ENCODE measurements around the gene ADAMTS7.
"Not testable (repeated sequence)": the region's sequence is repeated elsewhere in the genome, so short reads cannot be mapped to it uniquely, and the experiment has no call there.

Gene ADAMTS7

GRCh38 chr15:78765154-78765860 is 46.0 kb downstream of the ADAMTS7 start:
- not testable (repeated sequence) for DNase-seq (ENCODE audit: low read depth in 2 of 2)

DNA sequence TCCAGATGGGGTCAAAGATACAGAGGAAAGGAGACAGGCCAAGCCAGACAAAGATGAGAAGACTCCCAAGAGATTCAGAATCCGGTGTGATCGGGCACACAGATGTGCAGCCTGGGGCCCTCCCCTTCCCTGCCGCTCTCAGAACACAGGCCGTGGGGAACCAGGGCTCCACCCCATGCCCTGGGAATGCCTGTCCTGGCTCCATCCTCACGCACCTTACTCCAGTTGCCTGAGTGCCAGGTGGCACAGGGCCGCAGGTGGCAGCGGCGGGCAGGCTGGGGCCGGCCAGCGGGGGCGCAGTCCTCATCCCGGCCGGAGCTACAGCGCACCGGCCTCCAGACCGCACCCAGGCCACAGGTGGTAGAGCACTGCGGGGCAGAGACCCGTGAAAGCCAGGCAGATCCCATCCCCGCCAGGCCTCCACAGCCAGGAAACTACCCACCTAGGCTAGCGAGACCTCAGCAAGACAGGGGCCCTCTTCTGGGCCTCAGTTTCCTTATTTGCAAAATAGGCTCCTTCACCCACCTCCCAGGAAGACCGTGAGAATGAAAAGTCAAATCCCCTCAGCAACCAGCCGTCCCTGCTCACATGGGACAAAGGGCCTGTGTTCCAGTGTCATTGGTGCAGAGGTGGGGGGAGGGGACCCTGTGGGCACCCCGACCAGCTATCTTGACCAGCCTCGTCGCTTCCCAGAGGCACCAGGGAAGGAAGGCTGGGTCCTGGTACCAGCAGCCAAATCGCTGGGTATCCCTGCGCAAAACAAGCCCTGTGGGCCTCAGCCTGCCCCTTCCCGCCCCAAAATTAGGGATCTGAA is 46.7 kb downstream of the ADAMTS7 start:
- not testable (repeated sequence) for DNase-seq (ENCODE audit: low read depth in 2 of 2)

DNA sequence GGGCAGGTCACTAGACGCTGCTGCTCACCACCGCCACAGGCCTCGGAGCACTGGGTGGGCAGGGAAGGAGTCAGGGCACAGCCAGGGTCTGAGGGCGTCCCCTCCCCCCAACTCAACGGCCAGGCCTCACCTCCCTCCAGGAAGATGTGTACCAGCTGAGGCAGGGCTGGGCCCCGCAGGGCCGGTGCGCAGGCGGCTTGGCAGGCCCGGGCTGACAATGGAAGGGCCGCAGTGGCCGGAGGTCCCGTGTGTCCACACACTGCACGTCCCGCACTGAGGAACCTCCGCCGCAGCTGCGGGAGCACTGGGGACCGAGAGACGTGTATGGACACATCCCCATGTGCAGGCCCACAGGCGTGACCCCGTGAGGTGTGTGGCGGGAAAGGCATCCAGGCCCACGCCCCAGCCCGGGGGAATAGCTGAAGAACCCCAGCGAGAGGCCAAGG is 47.4 kb downstream of the ADAMTS7 start:
- no peak for DNase-seq (ENCODE audit: low read depth in 2 of 2)

DNA sequence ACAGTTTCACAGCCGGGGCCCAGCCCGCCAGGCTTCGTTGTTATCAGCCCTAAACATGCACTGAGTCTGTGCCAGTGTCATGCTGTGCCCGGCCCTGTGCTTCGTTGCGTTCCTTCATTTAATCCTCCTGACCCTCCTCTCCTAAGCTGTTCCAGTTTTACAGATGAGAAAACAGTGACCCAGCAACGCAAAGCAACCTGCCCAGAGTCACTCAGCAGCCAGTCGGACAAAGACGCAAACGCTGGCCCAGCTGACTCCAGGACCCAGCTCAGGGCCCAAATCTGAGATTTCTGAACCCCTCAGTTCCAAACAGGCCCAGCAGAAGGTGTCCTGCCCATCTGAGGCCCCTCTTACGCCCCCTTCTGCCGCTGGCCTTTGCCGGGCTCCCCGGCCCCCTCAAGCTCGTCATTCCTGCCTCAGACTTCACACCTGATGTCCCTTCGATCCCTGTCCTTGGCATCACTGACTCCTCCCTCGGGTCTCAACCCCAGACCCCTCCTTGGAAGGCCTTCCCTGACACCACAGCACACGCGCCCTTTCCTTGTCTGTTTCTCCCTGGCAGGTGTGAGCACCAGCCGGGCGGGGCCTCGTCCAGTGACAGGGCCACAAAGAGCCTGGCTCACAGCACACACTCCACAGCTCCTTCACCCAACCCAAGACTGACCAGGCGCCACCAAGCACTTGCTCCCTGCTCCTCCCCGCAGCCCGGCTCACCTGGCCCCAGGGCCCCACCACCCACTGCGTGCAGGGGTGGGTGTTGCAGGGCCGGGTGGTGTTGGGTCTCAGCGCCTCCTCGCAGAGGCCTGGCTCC is 48.1 kb downstream of the ADAMTS7 start:
- no peak for DNase-seq (ENCODE audit: low read depth in 2 of 2)

GRCh38 chr15:78762386-78762961 is 48.8 kb downstream of the ADAMTS7 start:
- DNase-seq (ENCODE audit: low read depth in 2 of 2): not testable (repeated sequence)

DNA sequence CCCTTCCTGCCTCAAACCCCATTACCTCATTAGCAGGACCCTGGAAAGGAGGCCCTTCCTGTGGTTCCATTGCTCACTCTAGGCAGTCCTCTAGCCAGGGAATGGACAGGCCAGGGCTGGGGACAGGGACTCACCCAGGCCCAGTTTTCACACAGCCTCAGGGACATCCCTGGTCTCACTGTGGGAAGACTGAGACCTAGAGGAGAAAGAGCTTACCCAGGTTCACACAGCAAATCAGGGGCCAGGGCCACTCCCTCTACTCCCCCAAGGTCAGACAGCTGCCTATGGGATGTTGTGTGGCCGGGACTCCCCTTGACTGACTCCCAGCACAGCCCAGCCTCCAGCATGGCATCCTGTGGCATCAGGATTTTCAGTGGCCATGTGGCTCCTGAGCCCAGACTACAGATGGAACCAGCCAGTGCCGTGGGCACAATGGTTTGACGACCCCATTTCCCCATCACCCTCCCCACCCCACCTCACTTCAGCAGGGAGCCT is 49.3 kb downstream of the ADAMTS7 start:
- peak in 1 of 2 donors; percentile 11 for DNase-seq (ENCODE audit: low read depth in 2 of 2)

DNA sequence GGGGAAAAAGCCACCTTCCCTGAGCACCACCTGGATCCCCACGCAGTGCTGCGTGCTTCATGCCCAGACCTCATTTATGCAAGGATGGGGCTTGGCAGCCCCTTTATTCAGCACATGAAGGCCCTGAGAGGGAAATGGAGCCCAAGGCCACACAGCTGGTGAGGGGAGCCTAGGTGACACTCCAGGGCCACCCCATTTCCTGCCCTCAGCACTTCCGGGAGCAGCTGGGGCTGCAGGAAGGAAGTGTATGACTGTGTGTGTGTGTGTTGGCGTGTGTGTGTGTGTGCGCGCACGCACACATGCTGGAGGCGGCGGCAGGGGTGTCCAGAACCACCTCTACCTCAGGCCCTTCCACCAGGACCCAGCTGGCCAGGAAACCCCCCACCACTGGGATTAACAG is 49.8 kb downstream of the ADAMTS7 start:
- DNase-seq (ENCODE audit: low read depth in 2 of 2): peak; percentile 53 to 54

GRCh38 chr15:78761020-78761419 is 50.2 kb downstream of the ADAMTS7 start:
- DNase-seq (ENCODE audit: low read depth in 2 of 2): no peak

- DNase-seq (ENCODE audit: low read depth in 2 of 2): not testable (repeated sequence)
Measured at GRCh38 chr15:78760091-78760882, 51.0 kb downstream of the ADAMTS7 start.

DNA sequence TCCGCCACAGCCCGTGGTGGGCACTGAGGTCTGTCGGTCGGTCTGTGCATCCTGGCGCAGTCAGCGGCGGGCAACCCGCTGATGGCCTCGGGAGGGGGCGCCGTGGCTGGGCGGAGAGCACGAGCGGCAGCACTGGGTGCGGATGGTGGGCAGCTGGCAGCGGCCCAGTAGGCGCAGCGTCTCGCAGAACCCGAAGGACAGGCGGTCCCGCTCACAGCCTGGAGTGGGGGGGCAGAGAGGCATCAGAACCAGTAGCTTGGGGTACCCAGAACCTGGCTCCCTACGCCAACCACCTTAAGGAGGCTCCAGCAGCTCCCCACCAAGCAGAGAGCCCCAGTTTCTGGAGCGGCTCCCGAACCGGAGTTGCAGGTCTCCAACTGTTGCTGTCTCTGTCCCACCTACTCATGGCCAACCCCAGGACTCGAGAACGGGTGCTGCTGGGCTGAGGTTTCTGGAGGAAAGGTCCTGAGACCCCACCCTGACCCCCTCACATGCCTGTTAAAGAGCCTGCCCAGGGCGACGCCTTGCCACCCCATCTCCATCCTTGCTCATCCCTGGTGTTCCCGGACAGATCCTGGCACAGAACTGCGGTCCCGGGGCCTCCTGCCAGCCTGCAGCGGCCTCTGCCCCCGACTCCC is 51.8 kb downstream of the ADAMTS7 start:
- DNase-seq (ENCODE audit: low read depth in 2 of 2): not testable (repeated sequence)

DNA sequence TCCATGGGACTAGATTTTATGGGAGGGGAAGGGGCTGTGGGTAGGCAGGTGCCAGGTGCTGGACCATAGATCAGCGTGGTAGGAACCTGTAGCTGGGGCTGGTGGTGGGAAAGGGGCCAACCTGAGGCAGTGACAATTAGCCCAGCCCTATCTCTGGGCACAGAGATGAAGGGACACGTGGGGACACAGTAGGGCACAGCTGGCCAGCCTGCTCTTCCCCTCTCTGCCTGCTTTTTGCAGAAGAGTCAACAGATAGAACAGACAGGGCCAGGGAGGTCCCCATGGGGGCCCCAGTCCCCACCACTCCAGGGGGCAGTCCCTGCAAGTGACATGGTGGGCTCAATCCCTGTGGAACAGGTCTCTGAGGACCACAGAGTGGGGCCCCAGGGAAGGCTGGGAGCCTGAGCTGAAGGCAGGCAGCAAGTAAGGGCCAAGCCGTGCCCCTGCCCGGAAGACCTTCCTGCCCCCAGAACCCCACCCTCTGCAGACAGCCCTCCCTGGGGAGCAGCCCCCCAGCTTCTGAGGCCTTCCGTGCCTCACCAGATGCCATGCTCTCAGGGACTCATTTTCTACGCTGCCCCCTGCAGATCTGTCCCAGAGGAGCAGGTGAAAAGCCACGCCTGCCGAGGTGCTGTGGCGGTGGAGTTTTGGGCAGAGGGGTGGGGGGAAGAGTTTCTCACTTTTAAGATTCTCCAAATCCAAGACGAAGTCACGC is 52.6 kb downstream of the ADAMTS7 start:
- not testable (repeated sequence) for DNase-seq (ENCODE audit: low read depth in 2 of 2)

GRCh38 chr15:78758084-78758483 is 53.2 kb downstream of the ADAMTS7 start:
- not testable (repeated sequence) for DNase-seq (ENCODE audit: low read depth in 2 of 2)

DNA sequence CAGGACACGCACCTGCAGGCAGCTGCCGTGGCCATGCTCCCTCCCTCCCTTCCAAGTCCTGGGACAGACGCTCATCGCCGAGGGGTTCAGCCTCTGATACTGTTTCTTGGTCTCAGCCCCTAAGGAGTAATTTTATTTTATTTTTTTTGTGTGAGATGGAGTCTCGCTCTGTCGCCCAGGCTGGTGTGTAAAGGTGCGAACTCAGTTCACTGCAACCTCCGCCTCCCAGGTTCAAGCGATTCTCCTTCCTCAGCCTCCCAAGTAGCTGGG is 53.7 kb downstream of the ADAMTS7 start:
- DNase-seq (ENCODE audit: low read depth in 2 of 2): no peak

- DNase-seq (ENCODE audit: low read depth in 2 of 2): peak in 1 of 2 donors; percentile 31
Measured at GRCh38 chr15:78756781-78757635, 54.3 kb downstream of the ADAMTS7 start.

DNA sequence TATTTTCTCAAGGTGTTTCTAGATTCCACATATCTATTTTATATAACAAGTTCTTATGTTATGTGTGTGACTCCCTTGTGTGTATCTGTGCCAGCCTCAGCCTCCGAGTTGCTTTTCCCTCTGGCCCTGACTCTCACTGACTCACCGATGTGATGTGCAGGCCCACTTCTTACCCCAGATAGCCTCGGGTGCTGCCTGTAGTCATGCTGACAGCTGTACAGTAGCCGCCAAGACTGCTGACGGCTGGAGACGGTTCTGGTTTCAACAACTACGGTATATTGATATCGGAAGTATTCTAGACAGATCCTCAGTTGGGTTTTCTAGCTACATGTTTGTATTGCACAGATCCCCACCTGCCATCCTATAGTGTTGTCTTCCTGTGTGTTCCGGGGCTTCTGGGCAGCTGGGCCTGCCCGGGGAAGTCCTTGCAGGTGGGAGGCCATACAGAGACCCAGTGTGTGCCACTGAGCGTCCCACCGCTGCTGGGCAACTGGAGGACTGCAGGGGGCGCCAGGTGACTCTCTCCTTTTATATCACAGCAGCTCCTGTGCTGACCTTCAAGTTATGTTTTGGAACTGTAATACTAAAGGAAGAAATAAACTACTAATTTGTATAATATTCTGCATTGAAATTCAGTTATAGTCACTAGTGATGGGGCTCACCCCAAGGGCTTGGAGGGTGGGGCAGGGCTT is 55.2 kb downstream of the ADAMTS7 start:
- not testable (repeated sequence) for DNase-seq (ENCODE audit: low read depth in 2 of 2)

DNA sequence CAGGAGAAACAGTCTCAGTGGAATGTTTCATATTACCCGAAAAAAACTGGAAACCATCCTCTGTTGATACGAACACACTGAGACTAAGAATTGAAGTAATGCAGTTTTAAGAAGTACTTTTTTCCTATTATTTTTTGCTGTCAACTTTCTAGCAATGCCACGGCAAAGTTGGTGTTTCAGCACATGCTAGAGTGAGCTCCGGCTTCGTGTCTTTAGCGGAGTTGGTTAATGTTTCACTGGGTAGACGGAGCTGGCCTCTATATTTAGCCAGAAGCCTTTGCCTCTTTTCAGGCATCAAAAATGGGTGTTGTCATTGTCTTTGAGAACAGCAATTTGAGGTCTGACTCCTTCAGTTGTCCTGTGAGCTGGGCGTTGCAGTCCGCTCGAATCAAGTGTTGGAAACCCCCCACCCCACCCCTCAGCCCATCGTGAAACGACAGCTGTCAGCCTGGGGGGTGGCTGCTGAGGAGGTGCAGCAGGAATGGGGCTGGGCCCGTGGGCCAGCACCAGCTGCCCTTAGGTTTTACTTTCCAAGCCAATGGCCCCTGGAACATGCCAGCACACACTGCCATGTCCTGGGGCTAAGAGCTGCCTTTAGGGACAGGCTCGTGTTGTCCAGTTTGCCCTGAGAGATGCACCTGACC is 56.5 kb downstream of the ADAMTS7 start:
- DNase-seq (ENCODE audit: low read depth in 2 of 2): not testable (repeated sequence)

DNA sequence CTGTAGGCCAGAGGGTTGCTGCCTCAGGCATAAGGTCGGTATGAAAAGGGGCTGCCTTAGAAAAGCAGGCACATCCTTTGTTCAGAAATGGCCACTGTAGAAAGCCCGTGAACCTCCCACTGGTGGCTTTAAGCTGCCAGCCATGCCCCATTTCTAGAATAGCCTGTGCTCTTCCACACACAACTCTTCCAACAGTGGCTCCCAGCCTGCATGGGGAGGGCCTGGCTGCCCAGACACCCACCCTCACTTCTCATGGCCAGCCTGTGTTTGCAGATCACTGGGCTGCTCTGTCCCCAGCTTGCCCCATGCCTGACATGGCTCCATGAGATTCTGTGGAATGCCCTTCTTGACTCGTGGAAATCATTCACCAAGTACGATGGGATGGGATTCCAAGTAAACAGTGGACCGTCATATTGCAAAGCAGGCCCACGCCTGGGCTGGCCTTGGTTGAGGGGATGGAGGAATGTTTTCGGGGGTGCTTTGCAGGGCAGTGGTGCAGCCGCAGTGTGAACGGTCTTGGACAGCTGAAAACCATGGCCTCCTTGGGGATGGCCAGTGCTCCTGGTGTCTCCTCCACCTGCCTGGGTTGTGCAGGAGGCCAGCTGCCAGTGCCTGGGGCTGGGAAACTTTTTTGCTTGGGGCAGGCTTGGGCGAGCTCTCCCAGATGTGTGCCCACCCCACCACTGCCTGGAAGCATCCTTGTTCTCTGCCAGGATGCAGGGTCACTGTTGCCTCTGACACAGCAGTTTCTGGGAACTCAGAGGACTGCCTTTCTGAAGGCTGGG is 57.3 kb downstream of the ADAMTS7 start:
- not testable (repeated sequence) for DNase-seq (ENCODE audit: low read depth in 2 of 2)
